NCI-H2029 (cell line): ENCODE data around the gene MTUS2.
A peak's percentile ranks its signal among the peaks of the same experiment; 100 is the strongest.

Source experiments
- DNase-seq: peaks from one replicate; lab custom pipeline; 2025; lab: John Stamatoyannopoulos, UW

The MTUS2 gene

GRCh38 chr13:28820099-28821051, at the start of gene MTUS2:
Gene MTUS2, plus strand, starts transcription at chr13:28820339.
- DNase-seq = no peak

- no peak for DNase-seq
Observed at GRCh38 chr13:28778308-28779215, 41.6 kb upstream of the MTUS2 start.

- DNase-seq = no peak
Observed at GRCh38 chr13:28792992-28793391, 27.1 kb upstream of the MTUS2 start.

GRCh38 chr13:28794396-28794795, 25.7 kb upstream of the MTUS2 start:
- DNase-seq = no peak

- DNase-seq = no peak
Observed at GRCh38 chr13:28796938-28797257, 23.2 kb upstream of the MTUS2 start.

GRCh38 chr13:28805193-28805819, 14.8 kb upstream of the MTUS2 start:
- no peak for DNase-seq

- DNase-seq = no peak
Observed at GRCh38 chr13:28817204-28817603, 2.9 kb upstream of the MTUS2 start.

GRCh38 chr13:28819046-28819730, 951 bp upstream of the MTUS2 start:
- DNase-seq = no peak

- peak; percentile 10 for DNase-seq
Observed at GRCh38 chr13:28819735-28820098, 422 bp upstream of the MTUS2 start.

GRCh38 chr13:28822151-28822550, 2.0 kb downstream of the MTUS2 start:
- DNase-seq = no peak

GRCh38 chr13:28822801-28823200, 2.7 kb downstream of the MTUS2 start:
- no peak for DNase-seq

GRCh38 chr13:28825379-28825778, 5.2 kb downstream of the MTUS2 start:
- no peak for DNase-seq

GRCh38 chr13:28826368-28826767, 6.2 kb downstream of the MTUS2 start:
- DNase-seq = no peak

GRCh38 chr13:28830580-28830979, 10.4 kb downstream of the MTUS2 start:
- DNase-seq = no peak

GRCh38 chr13:28831117-28831516, 11.0 kb downstream of the MTUS2 start:
- no peak for DNase-seq

GRCh38 chr13:28837111-28837510, 17.0 kb downstream of the MTUS2 start:
- no peak for DNase-seq

- DNase-seq = no peak
Observed at GRCh38 chr13:28843639-28844038, 23.5 kb downstream of the MTUS2 start.

- no peak for DNase-seq
Observed at GRCh38 chr13:28849441-28849840, 29.3 kb downstream of the MTUS2 start.

- no peak for DNase-seq
Observed at GRCh38 chr13:28850226-28850625, 30.1 kb downstream of the MTUS2 start.

- DNase-seq = no peak
Observed at GRCh38 chr13:28851422-28851821, 31.3 kb downstream of the MTUS2 start.

GRCh38 chr13:28854657-28855056, 34.5 kb downstream of the MTUS2 start:
- DNase-seq = no peak

- DNase-seq = no peak
Observed at GRCh38 chr13:28856287-28856686, 36.1 kb downstream of the MTUS2 start.
